Erythroblast (primary cell): ENCODE results near the gene ZNF362.

Source experiments
- GATA1 ChIP-seq: IDR thresholded peaks from 2 replicates; pipeline ENCODE4 v1.6.1; 2011; ENCODE audit warnings: low read depth, mild to moderate bottlenecking, control low read depth, low read length, moderate library complexity
- POLR2A ChIP-seq: IDR thresholded peaks from 2 replicates; pipeline ENCODE4 v1.6.1; 2011; ENCODE audit warnings: mild to moderate bottlenecking, low read length

- TF ChIP-seq POLR2A: no peak
- TF ChIP-seq GATA1: no peak
These were observed 40.5 kb downstream of the ZNF362 start for GRCh38 chr1:33296824-33297223.
